WTC11 (cell line): Measurements from ENCODE around the gene LRRC2.

Source experiments
- ELF4 ChIP-seq: sonication (generic); formaldehyde crosslinking; IDR thresholded peaks from 2 replicates; pipeline ENCODE4 v1.8.1; 2022; ENCODE audit warnings: low read depth, mild to moderate bottlenecking, moderate library complexity, missing genetic modification reagents
- NFYB ChIP-seq: sonication (generic); formaldehyde crosslinking; conservative IDR thresholded peaks from 2 replicates; pipeline ENCODE4 v1.8.0; 2022; ENCODE audit warnings: low read depth, missing genetic modification reagents
- NR1H2 ChIP-seq: sonication (generic); formaldehyde crosslinking; IDR thresholded peaks from 2 replicates; pipeline ENCODE4 v1.9.0; 2021; ENCODE audit warnings: mild to moderate bottlenecking, moderate library complexity, missing genetic modification reagents
- TEAD4 ChIP-seq: sonication (generic); formaldehyde crosslinking; IDR thresholded peaks from 2 replicates; pipeline ENCODE4 v1.8.0; 2022; ENCODE audit warnings: mild to moderate bottlenecking, missing genetic modification reagents
- TF ChIP-seq, protein P1 (sequence below): fragments of 200-600 bp; IDR thresholded peaks from 2 replicates; pipeline ENCODE4 v1.8.0; 2022; ENCODE audit warnings: antibody characterized with exemption
- TF ChIP-seq, protein P2 (sequence below): fragments of 250-450 bp; sonication (Bioruptor Pico); IDR thresholded peaks from 2 replicates; pipeline ENCODE4 v1.9.0; 2021; ENCODE audit warnings: mild to moderate bottlenecking
- TF ChIP-seq, protein P3 (sequence below): sonication (generic); formaldehyde crosslinking; IDR thresholded peaks from 2 replicates; pipeline ENCODE4 v1.8.1; 2022; ENCODE audit warnings: low read depth, mild to moderate bottlenecking, moderate library complexity, missing genetic modification reagents, borderline replicate concordance
- TF ChIP-seq, protein P4 (sequence below): sonication (generic); formaldehyde crosslinking; IDR thresholded peaks from 2 replicates; pipeline ENCODE4 v1.8.0; 2022; ENCODE audit warnings: mild to moderate bottlenecking, missing genetic modification reagents
- TF ChIP-seq, protein P5 (sequence below): sonication (generic); formaldehyde crosslinking; conservative IDR thresholded peaks from 2 replicates; pipeline ENCODE4 v1.8.1; 2022; ENCODE audit warnings: mild to moderate bottlenecking, missing genetic modification reagents
- TF ChIP-seq, protein P6 (sequence below): sonication (generic); formaldehyde crosslinking; IDR thresholded peaks from 2 replicates; pipeline ENCODE4 v1.8.0; 2023; ENCODE audit warnings: mild to moderate bottlenecking, missing genetic modification reagents
- TF ChIP-seq, protein P7 (sequence below): sonication (generic); formaldehyde crosslinking; conservative IDR thresholded peaks from 2 replicates; pipeline ENCODE4 v1.8.1; 2023; ENCODE audit warnings: mild to moderate bottlenecking, low read depth, missing genetic modification reagents, moderate library complexity

DNA sequence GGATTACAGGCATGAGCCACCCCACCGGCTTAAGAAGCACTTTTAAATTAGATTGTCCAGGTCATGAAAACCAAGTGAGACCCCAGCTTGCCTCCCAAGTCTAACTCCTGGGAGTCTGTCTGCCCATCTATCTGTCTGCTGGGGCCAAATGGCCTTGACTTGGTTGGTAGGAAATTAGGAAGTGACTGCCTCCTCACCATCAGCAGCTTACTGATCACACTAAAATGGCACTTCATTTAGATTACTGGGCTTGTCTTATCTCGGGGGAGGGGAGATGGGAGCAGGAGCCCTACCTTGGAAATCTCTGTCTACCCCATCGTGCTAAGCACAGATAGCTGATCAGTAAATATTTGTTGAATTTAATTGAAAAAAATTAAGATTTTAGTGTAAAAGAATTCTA is 5.6 kb upstream of the LRRC2 start:
- TF ChIP-seq, protein P1, sequence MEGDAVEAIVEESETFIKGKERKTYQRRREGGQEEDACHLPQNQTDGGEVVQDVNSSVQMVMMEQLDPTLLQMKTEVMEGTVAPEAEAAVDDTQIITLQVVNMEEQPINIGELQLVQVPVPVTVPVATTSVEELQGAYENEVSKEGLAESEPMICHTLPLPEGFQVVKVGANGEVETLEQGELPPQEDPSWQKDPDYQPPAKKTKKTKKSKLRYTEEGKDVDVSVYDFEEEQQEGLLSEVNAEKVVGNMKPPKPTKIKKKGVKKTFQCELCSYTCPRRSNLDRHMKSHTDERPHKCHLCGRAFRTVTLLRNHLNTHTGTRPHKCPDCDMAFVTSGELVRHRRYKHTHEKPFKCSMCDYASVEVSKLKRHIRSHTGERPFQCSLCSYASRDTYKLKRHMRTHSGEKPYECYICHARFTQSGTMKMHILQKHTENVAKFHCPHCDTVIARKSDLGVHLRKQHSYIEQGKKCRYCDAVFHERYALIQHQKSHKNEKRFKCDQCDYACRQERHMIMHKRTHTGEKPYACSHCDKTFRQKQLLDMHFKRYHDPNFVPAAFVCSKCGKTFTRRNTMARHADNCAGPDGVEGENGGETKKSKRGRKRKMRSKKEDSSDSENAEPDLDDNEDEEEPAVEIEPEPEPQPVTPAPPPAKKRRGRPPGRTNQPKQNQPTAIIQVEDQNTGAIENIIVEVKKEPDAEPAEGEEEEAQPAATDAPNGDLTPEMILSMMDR: no peak
- TF ChIP-seq, protein P2, sequence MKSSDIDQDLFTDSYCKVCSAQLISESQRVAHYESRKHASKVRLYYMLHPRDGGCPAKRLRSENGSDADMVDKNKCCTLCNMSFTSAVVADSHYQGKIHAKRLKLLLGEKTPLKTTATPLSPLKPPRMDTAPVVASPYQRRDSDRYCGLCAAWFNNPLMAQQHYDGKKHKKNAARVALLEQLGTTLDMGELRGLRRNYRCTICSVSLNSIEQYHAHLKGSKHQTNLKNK (CRISPR knock-in tag): no peak
- no peak for TF ChIP-seq TEAD4 (CRISPR knock-in tag)
- TF ChIP-seq, protein P3, sequence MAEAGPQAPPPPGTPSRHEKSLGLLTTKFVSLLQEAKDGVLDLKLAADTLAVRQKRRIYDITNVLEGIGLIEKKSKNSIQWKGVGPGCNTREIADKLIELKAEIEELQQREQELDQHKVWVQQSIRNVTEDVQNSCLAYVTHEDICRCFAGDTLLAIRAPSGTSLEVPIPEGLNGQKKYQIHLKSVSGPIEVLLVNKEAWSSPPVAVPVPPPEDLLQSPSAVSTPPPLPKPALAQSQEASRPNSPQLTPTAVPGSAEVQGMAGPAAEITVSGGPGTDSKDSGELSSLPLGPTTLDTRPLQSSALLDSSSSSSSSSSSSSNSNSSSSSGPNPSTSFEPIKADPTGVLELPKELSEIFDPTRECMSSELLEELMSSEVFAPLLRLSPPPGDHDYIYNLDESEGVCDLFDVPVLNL (CRISPR knock-in tag): no peak
- TF ChIP-seq, protein P4, sequence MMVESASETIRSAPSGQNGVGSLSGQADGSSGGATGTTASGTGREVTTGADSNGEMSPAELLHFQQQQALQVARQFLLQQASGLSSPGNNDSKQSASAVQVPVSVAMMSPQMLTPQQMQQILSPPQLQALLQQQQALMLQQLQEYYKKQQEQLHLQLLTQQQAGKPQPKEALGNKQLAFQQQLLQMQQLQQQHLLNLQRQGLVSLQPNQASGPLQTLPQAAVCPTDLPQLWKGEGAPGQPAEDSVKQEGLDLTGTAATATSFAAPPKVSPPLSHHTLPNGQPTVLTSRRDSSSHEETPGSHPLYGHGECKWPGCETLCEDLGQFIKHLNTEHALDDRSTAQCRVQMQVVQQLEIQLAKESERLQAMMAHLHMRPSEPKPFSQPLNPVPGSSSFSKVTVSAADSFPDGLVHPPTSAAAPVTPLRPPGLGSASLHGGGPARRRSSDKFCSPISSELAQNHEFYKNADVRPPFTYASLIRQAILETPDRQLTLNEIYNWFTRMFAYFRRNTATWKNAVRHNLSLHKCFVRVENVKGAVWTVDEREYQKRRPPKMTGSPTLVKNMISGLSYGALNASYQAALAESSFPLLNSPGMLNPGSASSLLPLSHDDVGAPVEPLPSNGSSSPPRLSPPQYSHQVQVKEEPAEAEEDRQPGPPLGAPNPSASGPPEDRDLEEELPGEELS (CRISPR knock-in tag): no peak
- no peak for TF ChIP-seq NR1H2 (CRISPR knock-in tag)
- TF ChIP-seq, protein P5, sequence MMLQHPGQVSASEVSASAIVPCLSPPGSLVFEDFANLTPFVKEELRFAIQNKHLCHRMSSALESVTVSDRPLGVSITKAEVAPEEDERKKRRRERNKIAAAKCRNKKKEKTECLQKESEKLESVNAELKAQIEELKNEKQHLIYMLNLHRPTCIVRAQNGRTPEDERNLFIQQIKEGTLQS (CRISPR knock-in tag): no peak
- TF ChIP-seq NFYB (CRISPR knock-in tag): no peak
- no peak for TF ChIP-seq ELF4
- TF ChIP-seq, protein P6, sequence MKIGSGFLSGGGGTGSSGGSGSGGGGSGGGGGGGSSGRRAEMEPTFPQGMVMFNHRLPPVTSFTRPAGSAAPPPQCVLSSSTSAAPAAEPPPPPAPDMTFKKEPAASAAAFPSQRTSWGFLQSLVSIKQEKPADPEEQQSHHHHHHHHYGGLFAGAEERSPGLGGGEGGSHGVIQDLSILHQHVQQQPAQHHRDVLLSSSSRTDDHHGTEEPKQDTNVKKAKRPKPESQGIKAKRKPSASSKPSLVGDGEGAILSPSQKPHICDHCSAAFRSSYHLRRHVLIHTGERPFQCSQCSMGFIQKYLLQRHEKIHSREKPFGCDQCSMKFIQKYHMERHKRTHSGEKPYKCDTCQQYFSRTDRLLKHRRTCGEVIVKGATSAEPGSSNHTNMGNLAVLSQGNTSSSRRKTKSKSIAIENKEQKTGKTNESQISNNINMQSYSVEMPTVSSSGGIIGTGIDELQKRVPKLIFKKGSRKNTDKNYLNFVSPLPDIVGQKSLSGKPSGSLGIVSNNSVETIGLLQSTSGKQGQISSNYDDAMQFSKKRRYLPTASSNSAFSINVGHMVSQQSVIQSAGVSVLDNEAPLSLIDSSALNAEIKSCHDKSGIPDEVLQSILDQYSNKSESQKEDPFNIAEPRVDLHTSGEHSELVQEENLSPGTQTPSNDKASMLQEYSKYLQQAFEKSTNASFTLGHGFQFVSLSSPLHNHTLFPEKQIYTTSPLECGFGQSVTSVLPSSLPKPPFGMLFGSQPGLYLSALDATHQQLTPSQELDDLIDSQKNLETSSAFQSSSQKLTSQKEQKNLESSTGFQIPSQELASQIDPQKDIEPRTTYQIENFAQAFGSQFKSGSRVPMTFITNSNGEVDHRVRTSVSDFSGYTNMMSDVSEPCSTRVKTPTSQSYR (CRISPR knock-in tag): no peak
- TF ChIP-seq, protein P7, sequence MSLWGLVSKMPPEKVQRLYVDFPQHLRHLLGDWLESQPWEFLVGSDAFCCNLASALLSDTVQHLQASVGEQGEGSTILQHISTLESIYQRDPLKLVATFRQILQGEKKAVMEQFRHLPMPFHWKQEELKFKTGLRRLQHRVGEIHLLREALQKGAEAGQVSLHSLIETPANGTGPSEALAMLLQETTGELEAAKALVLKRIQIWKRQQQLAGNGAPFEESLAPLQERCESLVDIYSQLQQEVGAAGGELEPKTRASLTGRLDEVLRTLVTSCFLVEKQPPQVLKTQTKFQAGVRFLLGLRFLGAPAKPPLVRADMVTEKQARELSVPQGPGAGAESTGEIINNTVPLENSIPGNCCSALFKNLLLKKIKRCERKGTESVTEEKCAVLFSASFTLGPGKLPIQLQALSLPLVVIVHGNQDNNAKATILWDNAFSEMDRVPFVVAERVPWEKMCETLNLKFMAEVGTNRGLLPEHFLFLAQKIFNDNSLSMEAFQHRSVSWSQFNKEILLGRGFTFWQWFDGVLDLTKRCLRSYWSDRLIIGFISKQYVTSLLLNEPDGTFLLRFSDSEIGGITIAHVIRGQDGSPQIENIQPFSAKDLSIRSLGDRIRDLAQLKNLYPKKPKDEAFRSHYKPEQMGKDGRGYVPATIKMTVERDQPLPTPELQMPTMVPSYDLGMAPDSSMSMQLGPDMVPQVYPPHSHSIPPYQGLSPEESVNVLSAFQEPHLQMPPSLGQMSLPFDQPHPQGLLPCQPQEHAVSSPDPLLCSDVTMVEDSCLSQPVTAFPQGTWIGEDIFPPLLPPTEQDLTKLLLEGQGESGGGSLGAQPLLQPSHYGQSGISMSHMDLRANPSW (CRISPR knock-in tag): no peak
